HepG2 (cell line): ENCODE results near the gene FAH. TPM values are rescaled to one million over a fixed set of nuclear protein-coding genes. Genes with fewer than 3 reads are reported as not detected.
A peak's percentile ranks its signal among the peaks of the same experiment; 100 is the strongest.

ENCODE experiments used
- ARID5B ChIP-seq: IDR thresholded peaks from 2 replicates; pipeline ENCODE4 v1.4.0; 2020; ENCODE audit warnings: mild to moderate bottlenecking, missing genetic modification reagents
- BRD4 ChIP-seq: sonication (generic); formaldehyde crosslinking; IDR thresholded peaks from 2 replicates; pipeline ENCODE4 v1.4.0; 2020; ENCODE audit warnings: missing genetic modification reagents
- ISL2 ChIP-seq: sonication (generic); formaldehyde crosslinking; IDR thresholded peaks from 2 replicates; pipeline ENCODE4 v1.5.0; 2020; ENCODE audit warnings: missing genetic modification reagents
- MYNN ChIP-seq: sonication (generic); formaldehyde crosslinking; IDR thresholded peaks from 2 replicates; pipeline ENCODE4 v1.4.0; 2020; ENCODE audit warnings: mild to moderate bottlenecking, low read depth, missing genetic modification reagents
- PHF20 ChIP-seq: sonication (generic); formaldehyde crosslinking; IDR thresholded peaks from 2 replicates; pipeline ENCODE4 v1.5.0; 2020; ENCODE audit warnings: mild to moderate bottlenecking, missing genetic modification reagents
- POLR2AphosphoS5 ChIP-seq: IDR thresholded peaks from 2 replicates; pipeline ENCODE4 v1.6.1; 2012; ENCODE audit warnings: low read depth, low read length
- RBM39 ChIP-seq: fragments of 200-400 bp; formaldehyde crosslinking; IDR thresholded peaks from one replicate; pipeline ENCODE4 v1.6.1; 2018; ENCODE audit warnings: antibody characterized with exemption, mild to moderate bottlenecking, low read depth, low read length; ENCODE audit not compliant: poor library complexity, severe bottlenecking
- SALL1 ChIP-seq: sonication (generic); formaldehyde crosslinking; IDR thresholded peaks from 2 replicates; pipeline ENCODE4 v1.8.0; 2022; ENCODE audit warnings: mild to moderate bottlenecking, missing genetic modification reagents
- ZMYM3 ChIP-seq: sonication (generic); formaldehyde crosslinking; IDR thresholded peaks from 2 replicates; pipeline ENCODE4 v1.5.1; 2020; ENCODE audit warnings: mild to moderate bottlenecking, missing genetic modification reagents
- ZNF121 ChIP-seq: sonication (generic); formaldehyde crosslinking; IDR thresholded peaks from 2 replicates; pipeline ENCODE4 v1.5.0; 2020; ENCODE audit warnings: mild to moderate bottlenecking, missing genetic modification reagents
- ZNF235 ChIP-seq: sonication (generic); formaldehyde crosslinking; IDR thresholded peaks from 2 replicates; pipeline ENCODE4 v1.8.1; 2023; ENCODE audit warnings: mild to moderate bottlenecking, missing genetic modification reagents, borderline replicate concordance
- ZNF281 ChIP-seq: sonication (generic); formaldehyde crosslinking; IDR thresholded peaks from 2 replicates; pipeline ENCODE4 v1.4.0; 2020; ENCODE audit warnings: missing genetic modification reagents, borderline replicate concordance
- ZNF766 ChIP-seq: sonication (generic); formaldehyde crosslinking; IDR thresholded peaks from 2 replicates; pipeline ENCODE4 v1.5.0; 2020; ENCODE audit warnings: missing genetic modification reagents, borderline replicate concordance
- polyA plus RNA-seq, 8 experiments: library from polyadenylated mRNA; depleted of rRNA in 3 of 8; stranded (reverse) in 7 of 8; unstranded in 1 of 8; fragments of >200 nt; fragmentation: Illumina TruSeq in 4 of 8; extraction: Trizol in 4 of 8; gene quantifications; 2 replicates each; pipeline versions ENCODE4 v1.2.1 to v1.2.3, GENCODE V29; 2011 to 2016; ENCODE audit warnings: low read depth in 4 of 8, missing spikeins in 1 of 8, mixed read lengths in 1 of 8; ENCODE audit not compliant: insufficient read depth in 1 of 8
- total RNA-seq, 5 experiments: library from RNA; depleted of rRNA; stranded (reverse); fragments of >200 nt; fragmentation: Illumina TruSeq; extraction: Trizol; gene quantifications; 2 replicates each; pipeline ENCODE4 v1.2.3, GENCODE V29; 2016; ENCODE audit warnings: low read depth in 1 of 5
- TF ChIP-seq, protein P1 (sequence below): sonication (generic); formaldehyde crosslinking; IDR thresholded peaks from 2 replicates; pipeline ENCODE4 v1.4.0; 2020; ENCODE audit warnings: mild to moderate bottlenecking, missing genetic modification reagents

Gene FAH
- total and polyA plus RNA-seq, 2 of the 13 experiments (the other 11 are each of a cell fraction or from before 2014, with no cell fraction given) = 36.6 to 75.0 TPM

DNA sequence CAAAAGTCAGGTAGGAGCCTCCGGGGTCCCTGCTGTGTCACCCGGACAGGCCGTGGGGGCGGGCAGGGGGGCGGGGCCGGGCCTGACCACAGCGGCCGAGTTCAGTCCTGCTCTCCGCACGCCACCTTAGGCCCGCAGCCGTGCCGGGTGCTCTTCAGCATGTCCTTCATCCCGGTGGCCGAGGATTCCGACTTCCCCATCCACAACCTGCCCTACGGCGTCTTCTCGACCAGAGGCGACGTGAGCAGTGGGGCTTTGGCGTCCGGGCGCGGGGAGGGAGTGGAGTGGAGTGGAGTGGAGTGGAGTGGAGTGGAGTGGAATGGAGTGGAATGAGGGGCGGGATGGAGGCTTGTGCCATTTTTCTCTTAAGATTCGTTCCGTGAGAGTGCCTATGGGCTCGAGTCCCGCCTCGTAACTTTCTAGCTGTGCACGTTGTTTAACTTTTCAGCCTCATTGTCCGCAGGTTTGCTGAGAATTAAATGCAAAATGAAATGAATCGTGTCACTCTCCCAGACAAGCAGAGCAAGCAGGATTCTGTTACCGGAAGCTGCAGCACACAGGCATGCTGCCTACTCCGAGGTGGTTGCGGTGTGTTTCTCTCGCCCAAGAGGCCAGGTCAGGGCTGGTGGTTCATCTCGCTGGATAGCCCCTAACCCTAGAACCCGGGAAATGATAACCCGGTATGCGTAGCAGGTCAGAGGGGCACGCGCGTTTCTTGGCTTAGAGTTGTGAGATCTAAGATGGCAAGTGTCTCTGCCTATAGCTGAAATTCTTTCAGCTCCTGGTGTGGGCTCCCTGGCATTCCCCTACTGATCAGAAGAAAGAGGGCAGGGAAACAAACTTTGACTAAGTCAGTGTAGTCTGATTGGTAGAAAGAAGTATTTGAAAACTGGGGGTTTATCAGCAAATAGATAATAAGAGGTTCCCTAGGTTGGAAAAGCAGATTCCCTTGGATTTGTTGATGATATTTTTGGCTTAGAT is at the start of gene FAH (continued):
- TF ChIP-seq RBM39 = peak; percentile 40
- TF ChIP-seq ARID5B = peak; percentile 23; the same call in 1 of the 2 replicates
- peak; percentile 42; the same call in 1 of the 2 replicates for TF ChIP-seq SALL1 (CRISPR knock-in tag)
- no peak for TF ChIP-seq MYNN (CRISPR knock-in tag)
- peak; percentile 70 for TF ChIP-seq POLR2AphosphoS5
- TF ChIP-seq ZNF235 (CRISPR knock-in tag) = peak; percentile 86; the same call in 1 of the 2 replicates
- TF ChIP-seq ZNF281 = peak; percentile 72; the same call in 1 of the 2 replicates
- peak; percentile 50; the same call in 1 of the 2 replicates for TF ChIP-seq ZMYM3 (CRISPR knock-in tag)
- TF ChIP-seq ZNF121 = no peak
- TF ChIP-seq ISL2 (CRISPR knock-in tag) = no peak
- TF ChIP-seq, protein P1, sequence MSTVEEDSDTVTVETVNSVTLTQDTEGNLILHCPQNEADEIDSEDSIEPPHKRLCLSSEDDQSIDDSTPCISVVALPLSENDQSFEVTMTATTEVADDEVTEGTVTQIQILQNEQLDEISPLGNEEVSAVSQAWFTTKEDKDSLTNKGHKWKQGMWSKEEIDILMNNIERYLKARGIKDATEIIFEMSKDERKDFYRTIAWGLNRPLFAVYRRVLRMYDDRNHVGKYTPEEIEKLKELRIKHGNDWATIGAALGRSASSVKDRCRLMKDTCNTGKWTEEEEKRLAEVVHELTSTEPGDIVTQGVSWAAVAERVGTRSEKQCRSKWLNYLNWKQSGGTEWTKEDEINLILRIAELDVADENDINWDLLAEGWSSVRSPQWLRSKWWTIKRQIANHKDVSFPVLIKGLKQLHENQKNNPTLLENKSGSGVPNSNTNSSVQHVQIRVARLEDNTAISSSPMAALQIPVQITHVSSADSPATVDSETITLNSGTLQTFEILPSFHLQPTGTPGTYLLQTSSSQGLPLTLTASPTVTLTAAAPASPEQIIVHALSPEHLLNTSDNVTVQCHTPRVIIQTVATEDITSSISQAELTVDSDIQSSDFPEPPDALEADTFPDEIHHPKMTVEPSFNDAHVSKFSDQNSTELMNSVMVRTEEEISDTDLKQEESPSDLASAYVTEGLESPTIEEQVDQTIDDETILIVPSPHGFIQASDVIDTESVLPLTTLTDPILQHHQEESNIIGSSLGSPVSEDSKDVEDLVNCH (CRISPR knock-in tag) = no peak
- TF ChIP-seq ZNF766 = 0 out of 2 replicates have a peak, but pooled peaks have one; percentile 23
- TF ChIP-seq PHF20 (CRISPR knock-in tag) = 0 out of 2 replicates have a peak, but pooled peaks have one; percentile 18
- peak; percentile 48; the same call in 1 of the 2 replicates for TF ChIP-seq BRD4
